Testis (tissue), 2 donors: ENCODE measurements around the gene LRP1B.

Source experiments
- CTCF ChIP-seq, 3 experiments: fragments of 450-650 bp in 2 of 3; fragments of 200-600 bp in 1 of 3; sonication (generic) in 1 of 3; IDR thresholded peaks; one replicate each; pipeline ENCODE4 v1.5.1; 2016 to 2019; ENCODE audit warnings: antibody characterized with exemption in 3 of 3, mild to moderate bottlenecking in 2 of 3, moderate library complexity in 1 of 3
- POLR2A ChIP-seq: fragments of 450-650 bp; IDR thresholded peaks from one replicate; pipeline ENCODE4 v1.6.1; 2017; ENCODE audit warnings: antibody characterized with exemption, mild to moderate bottlenecking, moderate library complexity

GRCh38 chr2:141490886-141491285 lies 639.9 kb downstream of the LRP1B start:
- TF ChIP-seq CTCF (IDR thresholded peaks at IDR 0.05) (no peak), POLR2A (no peak)
